Mesodermal cell (in vitro differentiated cells): ENCODE measurements around the gene TMC1.

Experiments used
- H3K27ac ChIP-seq: 2 replicates; pipeline ENCODE4 v1.7.0; 2013; ENCODE audit warnings: mild to moderate bottlenecking, low read depth, low read length, moderate library complexity; ENCODE audit not compliant: severe bottlenecking
- H3K36me3 ChIP-seq: 2 replicates; pipeline ENCODE4 v1.7.1; 2013; ENCODE audit warnings: mild to moderate bottlenecking, low read length, moderate library complexity; ENCODE audit not compliant: control insufficient read depth, insufficient read depth
- H3K4me1 ChIP-seq: one replicate; pipeline ENCODE4 v1.7.1; 2013; ENCODE audit warnings: mild to moderate bottlenecking, low read length; ENCODE audit not compliant: insufficient read depth, control insufficient read depth, poor library complexity, severe bottlenecking
- H3K4me3 ChIP-seq: 2 replicates; pipeline ENCODE4 v1.7.0; 2013; ENCODE audit warnings: low read length, control low read depth, mild to moderate bottlenecking; ENCODE audit not compliant: insufficient read depth, poor library complexity, severe bottlenecking; ENCODE audit errors: extremely low read depth
- H3K9me3 ChIP-seq: 2 replicates; pipeline ENCODE4 v1.7.1; 2013; ENCODE audit warnings: mild to moderate bottlenecking, low read length, moderate library complexity; ENCODE audit not compliant: control insufficient read depth
- WGBS, 2 experiments: methylation state at CpG; one replicate each; pipeline ENCODE4 v1.1.5; 2013; ENCODE audit warnings: missing lambda C conversion rate in 2 of 2; ENCODE audit not compliant: insufficient coverage in 2 of 2; 5-methylcytosine and 5-hydroxymethylcytosine counted together

Gene TMC1

DNA sequence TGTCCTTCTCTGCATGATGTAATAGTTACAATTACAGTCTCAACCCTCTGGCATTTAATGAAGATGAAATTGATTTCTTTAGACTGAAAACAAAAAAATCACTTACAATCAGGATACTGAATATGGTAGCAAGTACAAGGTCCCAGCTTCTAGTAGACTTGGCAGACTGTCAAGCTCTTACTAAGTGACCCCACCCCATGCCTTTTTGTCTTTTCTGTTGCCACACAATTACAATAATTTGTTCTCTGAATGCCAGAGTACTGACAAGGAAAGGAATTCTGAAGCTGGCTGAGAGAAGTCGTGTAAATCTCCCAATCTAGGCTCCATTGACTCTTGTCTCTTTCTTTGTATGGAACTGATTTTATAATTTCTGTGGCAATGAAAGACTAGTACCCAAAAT lies 154.2 kb downstream of the TMC1 start:
- H3K4me1 ChIP-seq = no peaks in the 10 kb centered on the region
- H3K27ac ChIP-seq = no peak overlapping the region
- H3K36me3 ChIP-seq = no peaks in the 10 kb centered on the region
- no peaks in the 10 kb centered on the region for H3K9me3 ChIP-seq
- WGBS, 2 experiments = no CpG with 5 or more reads among the region's 1 CpG
- no peak overlapping the region for H3K4me3 ChIP-seq

DNA sequence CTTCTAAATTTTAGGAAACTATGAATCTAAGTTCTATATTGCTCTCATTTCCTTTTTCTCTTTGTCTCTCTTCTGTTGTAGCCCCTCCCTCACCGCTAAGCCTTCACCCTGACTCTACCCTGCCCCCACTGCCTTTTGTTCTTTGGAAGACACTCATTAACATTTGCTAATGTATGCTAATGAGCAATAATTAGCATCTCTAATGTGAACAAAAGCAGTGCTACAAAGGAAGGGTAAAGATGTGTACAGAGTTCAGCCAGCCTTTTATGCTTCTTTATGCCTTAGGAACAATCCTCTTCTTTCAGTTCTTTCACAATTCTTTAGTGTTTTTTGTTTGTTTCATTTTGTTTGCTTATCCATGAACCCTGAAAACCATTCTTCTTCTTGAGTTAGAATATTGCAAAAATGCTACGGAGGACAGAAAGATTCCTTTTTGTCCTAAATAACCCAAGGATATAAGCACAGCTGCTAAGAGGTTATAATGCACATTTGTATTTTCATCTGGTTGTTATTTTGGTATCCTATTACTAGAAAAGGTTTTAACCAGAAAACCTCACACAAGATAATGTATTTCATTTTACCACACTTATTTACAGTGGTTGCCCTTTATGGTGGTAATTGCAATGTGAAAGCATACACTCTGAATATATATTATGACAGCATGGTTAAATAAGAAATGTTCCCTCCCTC lies 159.3 kb downstream of the TMC1 start:
- Histone ChIP-seq H3K36me3 (no peaks in the 10 kb centered on the region), H3K9me3 (no peaks in the 10 kb centered on the region), H3K27ac (no peak overlapping the region), H3K4me3 (no peak overlapping the region), H3K4me1 (no peaks in the 10 kb centered on the region)
- no CpG with 5 or more reads among the region's 2 CpGs for WGBS, 2 experiments

DNA sequence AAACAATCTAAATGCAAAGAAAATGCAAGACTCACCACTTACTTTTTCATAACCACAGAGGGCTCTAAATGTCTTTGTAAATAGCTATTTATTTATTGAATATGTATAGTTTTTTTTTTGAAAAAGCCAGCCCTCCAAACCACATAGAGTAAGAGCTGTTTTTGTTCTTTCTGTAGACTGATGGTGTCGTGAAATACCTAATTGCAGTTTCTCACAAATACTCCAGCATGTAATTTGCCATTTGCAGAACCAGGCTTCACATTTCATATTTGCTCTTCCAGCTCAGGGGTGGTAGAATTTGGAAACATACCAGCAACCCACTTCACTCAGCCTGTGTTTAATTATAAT lies 159.8 kb downstream of the TMC1 start:
- Histone ChIP-seq H3K4me1 (no peaks in the 10 kb centered on the region), H3K4me3 (no peak overlapping the region), H3K27ac (no peak overlapping the region), H3K36me3 (no peaks in the 10 kb centered on the region), H3K9me3 (no peaks in the 10 kb centered on the region)
- no CpG with 5 or more reads among the region's 1 CpG for WGBS, 2 experiments

DNA sequence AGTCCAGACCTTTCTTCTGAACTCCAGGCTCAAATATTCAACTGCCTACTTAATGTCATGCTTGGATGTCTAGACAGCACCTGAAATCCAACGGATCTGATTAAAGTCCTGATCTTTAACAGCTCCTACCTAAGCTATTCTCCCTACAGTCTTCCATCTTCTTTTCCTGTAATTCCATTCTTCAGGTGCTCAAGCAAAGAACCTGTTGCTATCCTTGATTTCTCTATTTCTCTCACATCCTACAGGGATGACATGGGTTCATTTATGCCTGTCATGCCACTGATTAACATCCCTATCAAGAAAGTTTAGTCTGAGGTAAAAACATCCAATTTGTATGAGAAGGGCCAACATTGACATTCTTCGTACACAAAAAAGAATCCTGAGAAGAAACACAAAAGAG lies 163.2 kb downstream of the TMC1 start:
- Histone ChIP-seq H3K36me3 (no peaks in the 10 kb centered on the region), H3K9me3 (no peaks in the 10 kb centered on the region), H3K27ac (no peak overlapping the region), H3K4me3 (no peak overlapping the region), H3K4me1 (no peaks in the 10 kb centered on the region)
- WGBS, 2 experiments = 78 to 88% methylated on average over 1 of the region's 2 CpGs

DNA sequence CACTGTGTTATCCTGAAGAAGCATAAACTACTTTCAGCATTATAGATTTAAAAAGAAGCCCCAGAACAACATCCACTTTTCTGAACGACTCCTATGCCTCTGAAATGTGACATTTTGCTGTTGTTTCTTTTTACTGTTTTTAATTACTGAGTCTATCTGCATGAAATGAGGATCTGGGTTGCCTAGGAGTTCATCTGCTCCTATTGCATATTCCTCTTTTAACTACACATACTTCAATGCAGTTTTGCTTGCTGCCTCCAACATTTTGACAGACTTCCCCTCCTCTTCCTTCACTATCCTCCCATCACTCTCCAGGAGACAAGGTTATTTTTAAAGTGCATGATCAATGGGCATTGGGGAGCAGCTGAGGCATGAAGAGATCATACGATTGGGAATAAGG lies 164.5 kb downstream of the TMC1 start:
- peaks cover 3% of the 10 kb centered on the region for H3K9me3 ChIP-seq
- H3K4me1 ChIP-seq = no peaks in the 10 kb centered on the region
- H3K27ac ChIP-seq = no peak overlapping the region
- WGBS, 2 experiments = 100% methylated on average over 1 of the region's 2 CpGs
- H3K4me3 ChIP-seq = no peak overlapping the region
- no peaks in the 10 kb centered on the region for H3K36me3 ChIP-seq

DNA sequence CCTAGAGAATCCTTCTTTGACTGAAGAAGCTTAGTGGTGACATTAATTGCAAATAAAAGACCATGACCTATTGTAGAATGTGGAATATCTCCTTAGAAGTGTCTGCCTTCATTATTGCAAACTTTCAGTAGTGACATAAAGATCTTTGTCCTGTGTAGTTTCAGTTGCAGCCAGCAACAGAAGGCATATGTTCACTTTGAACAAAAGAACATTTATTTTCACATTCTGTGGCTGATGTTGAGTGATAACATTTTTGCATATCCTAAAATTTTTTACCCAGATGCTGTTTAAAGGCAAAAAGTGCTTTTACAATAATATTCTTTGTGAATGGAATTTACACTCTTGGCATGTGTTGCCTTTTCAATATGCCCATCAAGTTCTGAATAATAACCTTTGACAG lies 165.9 kb downstream of the TMC1 start:
- peaks cover 8% of the 10 kb centered on the region for H3K4me1 ChIP-seq
- no peaks in the 10 kb centered on the region for H3K36me3 ChIP-seq
- no peak overlapping the region for H3K4me3 ChIP-seq
- no peak overlapping the region for H3K27ac ChIP-seq
- peaks cover 6% of the 10 kb centered on the region for H3K9me3 ChIP-seq

DNA sequence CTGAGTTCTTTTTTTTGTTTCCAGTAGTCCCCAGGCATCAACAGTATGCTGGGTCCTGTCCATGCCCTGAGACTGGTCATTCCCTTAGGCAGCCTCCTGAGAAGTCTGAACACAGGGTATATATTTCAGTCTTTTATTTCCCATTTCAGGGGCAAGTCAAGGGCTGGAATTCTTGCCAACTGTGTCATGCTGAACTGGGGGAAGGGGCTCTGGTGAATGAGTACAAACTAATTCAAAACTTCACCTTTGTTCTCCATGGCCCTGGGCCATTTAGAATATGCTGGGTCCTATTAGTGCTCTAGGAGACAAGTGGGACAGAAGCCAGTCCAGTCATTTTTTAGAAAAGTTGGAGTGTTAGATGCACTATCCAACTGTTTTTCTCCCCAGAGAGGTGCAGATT lies 170.3 kb downstream of the TMC1 start:
- Histone ChIP-seq H3K36me3 (no peaks in the 10 kb centered on the region), H3K27ac (no peak overlapping the region), H3K4me3 (no peak overlapping the region), H3K9me3 (peaks cover 6% of the 10 kb centered on the region), H3K4me1 (peaks cover 8% of the 10 kb centered on the region)

DNA sequence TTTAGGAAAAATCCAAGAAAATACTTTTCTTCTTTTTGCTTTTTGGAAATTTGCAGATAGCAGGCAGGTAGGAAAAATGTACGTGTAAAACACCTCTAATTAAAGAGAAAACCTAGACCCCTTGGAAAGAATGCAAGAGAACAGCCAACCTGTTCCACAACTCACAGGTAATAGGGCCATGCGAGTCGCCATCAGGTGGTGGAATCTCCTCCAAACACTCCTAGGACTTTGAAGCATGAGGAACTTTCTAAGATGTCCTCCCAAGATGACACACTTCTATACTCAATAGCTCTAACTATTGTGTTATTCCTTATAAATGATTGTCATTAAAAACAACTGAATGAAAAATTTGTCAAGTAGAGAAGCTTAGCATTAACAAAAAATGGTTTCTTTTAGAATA lies 174.0 kb downstream of the TMC1 start:
- Histone ChIP-seq H3K27ac (no peak overlapping the region), H3K4me1 (peaks cover 8% of the 10 kb centered on the region), H3K9me3 (peaks cover 5% of the 10 kb centered on the region), H3K4me3 (no peak overlapping the region), H3K36me3 (no peaks in the 10 kb centered on the region)
- 80 to 94% methylated on average over 1 to 3 of the region's 3 CpGs for whole genome bisulfite sequencing, 2 experiments

DNA sequence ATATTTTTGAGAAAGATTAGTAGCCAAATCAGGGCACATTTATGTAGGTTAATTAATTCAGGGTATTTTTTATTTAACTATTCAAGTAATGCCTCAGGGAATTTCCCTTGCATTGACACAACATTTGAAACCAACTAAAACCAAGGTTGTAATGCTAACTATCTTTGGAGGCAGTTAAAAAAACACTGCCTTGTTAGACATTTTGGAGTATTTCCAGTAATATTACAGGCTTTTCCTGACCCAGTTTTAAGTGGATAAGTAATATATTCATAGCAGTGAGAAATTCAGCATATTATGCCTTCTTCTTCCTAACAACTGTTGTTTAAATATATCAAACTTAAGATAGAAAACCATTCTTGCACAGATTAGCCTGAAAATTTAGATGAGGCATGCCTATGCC lies 175.1 kb downstream of the TMC1 start:
- H3K27ac ChIP-seq = no peak overlapping the region
- peaks cover 2% of the 10 kb centered on the region for H3K9me3 ChIP-seq
- peaks cover 4% of the 10 kb centered on the region for H3K4me1 ChIP-seq
- no peaks in the 10 kb centered on the region for H3K36me3 ChIP-seq
- H3K4me3 ChIP-seq = no peak overlapping the region

DNA sequence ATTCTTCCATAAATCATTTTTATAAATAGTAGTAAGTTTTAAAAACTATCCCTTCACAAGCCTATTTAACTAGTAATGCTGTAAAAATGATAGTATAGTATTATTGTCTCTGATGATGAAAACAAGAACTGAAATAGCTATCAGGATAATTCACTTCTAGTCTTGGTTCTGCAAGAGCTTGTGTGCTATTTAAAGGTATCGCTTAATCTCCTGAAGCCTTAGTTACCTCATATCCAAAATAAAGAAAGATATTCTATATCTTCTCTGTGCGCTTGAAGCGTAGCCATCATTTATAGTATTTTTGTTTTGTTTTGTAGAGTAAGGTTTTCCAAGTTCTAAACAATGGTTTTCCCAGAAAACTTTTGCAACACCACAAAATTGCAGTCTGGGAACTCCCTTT lies 180.1 kb downstream of the TMC1 start:
- Histone ChIP-seq H3K4me1 (no peaks in the 10 kb centered on the region), H3K27ac (no peak overlapping the region), H3K9me3 (no peaks in the 10 kb centered on the region), H3K36me3 (no peaks in the 10 kb centered on the region), H3K4me3 (no peak overlapping the region)
- no CpG with 5 or more reads among the region's 3 CpGs for WGBS, 2 experiments

DNA sequence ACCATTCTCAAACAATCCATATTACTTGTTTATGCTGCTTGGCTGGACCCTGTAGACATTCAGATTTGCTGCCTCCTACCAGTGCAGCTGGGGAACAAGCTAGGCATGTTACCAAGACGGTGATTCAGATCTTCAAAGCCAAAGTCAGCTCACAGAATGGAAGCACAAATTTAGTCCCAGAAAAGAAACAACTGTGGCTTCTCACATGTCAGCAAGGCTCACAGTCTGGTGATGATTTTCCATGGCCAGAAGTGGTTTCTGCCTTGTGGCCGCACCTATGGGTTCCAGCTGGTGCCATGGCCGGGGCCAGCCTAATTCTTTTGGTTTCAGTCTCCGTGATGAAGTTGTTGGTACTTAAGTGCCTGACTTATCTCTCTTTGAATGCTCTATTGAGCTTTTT lies 182.2 kb downstream of the TMC1 start:
- Histone ChIP-seq H3K9me3 (no peaks in the 10 kb centered on the region), H3K4me3 (no peak overlapping the region), H3K4me1 (no peaks in the 10 kb centered on the region), H3K36me3 (no peaks in the 10 kb centered on the region), H3K27ac (no peak overlapping the region)
- WGBS, 2 experiments = 83 to 96% methylated on average over 3 to 4 of the region's 4 CpGs
